ENCODE results near the gene C10orf67. TPM values are rescaled to one million over a fixed set of nuclear protein-coding genes. Genes with fewer than 3 reads are reported as not detected.

C10orf67 gene
- total RNA-seq, 1 experiment from 2014 or later: not detected

- Histone ChIP-seq H3K27ac (ENCODE audit: low read length) (no peak overlapping the region), H3K27me3 (ENCODE audit: control insufficient read depth, insufficient read depth, low read length) (no peaks in the 10 kb centered on the region; the same call in 1 of the 2 replicates), H3K9me3 (ENCODE audit: control insufficient read depth, insufficient read depth, low read depth, low read length) (no peaks in the 10 kb centered on the region), H3K36me3 (ENCODE audit: control insufficient read depth, insufficient read depth, low read length) (no peaks in the 10 kb centered on the region), H3K4me3 (ENCODE audit: low read depth in 2 of 2, low read length in 2 of 2) (no peak overlapping the region), H3K4me1 (ENCODE audit: control insufficient read depth, insufficient read depth, low read length) (no peaks in the 10 kb centered on the region)
- no peak for ATAC-seq
- ChIA-PET POLR2A (no interaction called here), CTCF (no interaction called here)
- TF ChIP-seq CTCF (IDR thresholded peaks at IDR 0.05): no peak
- no peak for TF ChIP-seq POLR2AphosphoS5 (IDR thresholded peaks at IDR 0.05; ENCODE audit: low read depth, low read length)
- no peak for TF ChIP-seq REST (IDR thresholded peaks at IDR 0.05; ENCODE audit: insufficient read depth in 1 of 2, low read depth in 2 of 2, low read length in 1 of 2)
- TF ChIP-seq TCF7L2 (IDR thresholded peaks at IDR 0.05; ENCODE audit: low read depth, low read length): no peak
- no peak for TF ChIP-seq SIN3A (IDR thresholded peaks at IDR 0.05; ENCODE audit: borderline replicate concordance, insufficient read depth, low read depth, low read length)
- no TSS peak for BruUV-seq (replicated peaks)
- intact Hi-C loops (cut with micrococcal nuclease; ENCODE audit: unreplicated experiment) (no loop called here), in situ Hi-C loops (cut with HindIII; ENCODE audit: low pct_unique_long_range_greater_than_20kb, low sequenced_read_pairs) (no loop called here)
- DNase-seq (ENCODE audit: low read depth, low spot score): no peak
Measured at GRCh38 chr10:23194966-23195845, 149.4 kb downstream of the C10orf67 start.

- Histone ChIP-seq H3K27me3 (ENCODE audit: control insufficient read depth, insufficient read depth, low read length) (no peaks in the 10 kb centered on the region), H3K9me3 (ENCODE audit: control insufficient read depth, insufficient read depth, low read depth, low read length) (no peaks in the 10 kb centered on the region), H3K36me3 (ENCODE audit: control insufficient read depth, insufficient read depth, low read length) (no peaks in the 10 kb centered on the region), H3K27ac (ENCODE audit: low read length) (no peak overlapping the region), H3K4me1 (ENCODE audit: control insufficient read depth, insufficient read depth, low read length) (no peaks in the 10 kb centered on the region), H3K4me3 (ENCODE audit: low read depth in 2 of 2, low read length in 2 of 2) (no peak overlapping the region)
- ATAC-seq (no peak), DNase-seq (ENCODE audit: low read depth, low spot score) (no peak)
- intact Hi-C loops (cut with micrococcal nuclease; ENCODE audit: unreplicated experiment) (no loop called here), in situ Hi-C loops (cut with HindIII; ENCODE audit: low pct_unique_long_range_greater_than_20kb, low sequenced_read_pairs) (no loop called here)
- ChIA-PET CTCF (no interaction called here), POLR2A (no interaction called here)
- TF ChIP-seq REST (IDR thresholded peaks at IDR 0.05; ENCODE audit: insufficient read depth in 1 of 2, low read depth in 2 of 2, low read length in 1 of 2): no peak
- TF ChIP-seq CTCF (IDR thresholded peaks at IDR 0.05): no peak
- TF ChIP-seq TCF7L2 (IDR thresholded peaks at IDR 0.05; ENCODE audit: low read depth, low read length): no peak
- no peak for TF ChIP-seq POLR2AphosphoS5 (IDR thresholded peaks at IDR 0.05; ENCODE audit: low read depth, low read length)
- no peak for TF ChIP-seq SIN3A (IDR thresholded peaks at IDR 0.05; ENCODE audit: borderline replicate concordance, insufficient read depth, low read depth, low read length)
- no TSS peak for BruUV-seq (replicated peaks)
Measured at GRCh38 chr10:23194471-23194965, 150.1 kb downstream of the C10orf67 start.

Data from Panc1 (cell line).